ENCODE results near the gene MOGAT2.
"Not testable (repeated sequence)": the region's sequence is repeated elsewhere in the genome, so short reads cannot be mapped to it uniquely, and the experiment has no call there.

MOGAT2 gene

DNA sequence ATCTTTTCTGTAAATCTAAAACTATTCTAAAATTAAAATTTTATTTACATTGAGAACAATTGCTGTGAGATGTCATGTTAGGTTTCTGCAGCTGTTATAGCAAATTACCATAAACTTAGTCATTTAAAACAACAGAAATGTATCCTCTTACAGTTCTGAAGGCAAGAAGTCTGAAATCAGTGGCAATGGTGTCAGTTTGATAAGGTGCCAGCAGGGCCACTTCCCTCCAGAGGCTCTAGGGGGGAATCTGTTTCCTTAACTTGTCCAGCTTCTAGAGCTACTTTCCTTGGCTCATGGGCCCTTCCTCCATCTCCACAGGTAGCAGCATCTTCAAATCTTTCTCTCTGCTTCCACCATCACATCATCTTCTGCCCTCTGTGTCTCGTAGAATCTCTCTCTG lies 23.0 kb downstream of the MOGAT2 start:
- TF ChIP-seq, protein P1, sequence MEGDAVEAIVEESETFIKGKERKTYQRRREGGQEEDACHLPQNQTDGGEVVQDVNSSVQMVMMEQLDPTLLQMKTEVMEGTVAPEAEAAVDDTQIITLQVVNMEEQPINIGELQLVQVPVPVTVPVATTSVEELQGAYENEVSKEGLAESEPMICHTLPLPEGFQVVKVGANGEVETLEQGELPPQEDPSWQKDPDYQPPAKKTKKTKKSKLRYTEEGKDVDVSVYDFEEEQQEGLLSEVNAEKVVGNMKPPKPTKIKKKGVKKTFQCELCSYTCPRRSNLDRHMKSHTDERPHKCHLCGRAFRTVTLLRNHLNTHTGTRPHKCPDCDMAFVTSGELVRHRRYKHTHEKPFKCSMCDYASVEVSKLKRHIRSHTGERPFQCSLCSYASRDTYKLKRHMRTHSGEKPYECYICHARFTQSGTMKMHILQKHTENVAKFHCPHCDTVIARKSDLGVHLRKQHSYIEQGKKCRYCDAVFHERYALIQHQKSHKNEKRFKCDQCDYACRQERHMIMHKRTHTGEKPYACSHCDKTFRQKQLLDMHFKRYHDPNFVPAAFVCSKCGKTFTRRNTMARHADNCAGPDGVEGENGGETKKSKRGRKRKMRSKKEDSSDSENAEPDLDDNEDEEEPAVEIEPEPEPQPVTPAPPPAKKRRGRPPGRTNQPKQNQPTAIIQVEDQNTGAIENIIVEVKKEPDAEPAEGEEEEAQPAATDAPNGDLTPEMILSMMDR (conservative IDR thresholded peaks at IDR 0.05; ENCODE audit: low read length) = no peak
- no peak for DNase-seq (ENCODE audit: low read depth)
- no peak overlapping the region for H3K4me3 ChIP-seq (ENCODE audit: low read length)

DNA sequence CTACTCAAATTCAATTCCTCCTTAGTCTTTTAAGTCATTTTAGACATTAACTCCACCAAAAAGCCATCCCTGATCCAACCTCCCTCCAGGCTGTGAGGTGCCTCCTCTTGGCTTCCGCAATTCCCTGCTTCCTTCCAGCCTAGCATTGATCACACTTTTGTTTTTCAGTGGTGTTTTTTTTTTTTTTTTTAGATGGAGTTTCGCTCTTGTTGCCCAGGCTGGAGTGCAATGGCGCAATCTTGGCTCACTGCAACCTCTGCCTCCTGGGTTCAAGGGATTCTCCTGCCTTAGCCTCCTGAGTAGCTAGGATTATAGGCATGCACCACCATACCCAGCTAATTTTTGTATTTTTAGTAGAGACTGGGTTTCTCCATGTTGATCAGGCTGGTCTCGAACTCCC lies 25.5 kb downstream of the MOGAT2 start:
- not testable (repeated sequence) for DNase-seq (ENCODE audit: low read depth); H3K4me3 ChIP-seq (ENCODE audit: low read length)

DNA sequence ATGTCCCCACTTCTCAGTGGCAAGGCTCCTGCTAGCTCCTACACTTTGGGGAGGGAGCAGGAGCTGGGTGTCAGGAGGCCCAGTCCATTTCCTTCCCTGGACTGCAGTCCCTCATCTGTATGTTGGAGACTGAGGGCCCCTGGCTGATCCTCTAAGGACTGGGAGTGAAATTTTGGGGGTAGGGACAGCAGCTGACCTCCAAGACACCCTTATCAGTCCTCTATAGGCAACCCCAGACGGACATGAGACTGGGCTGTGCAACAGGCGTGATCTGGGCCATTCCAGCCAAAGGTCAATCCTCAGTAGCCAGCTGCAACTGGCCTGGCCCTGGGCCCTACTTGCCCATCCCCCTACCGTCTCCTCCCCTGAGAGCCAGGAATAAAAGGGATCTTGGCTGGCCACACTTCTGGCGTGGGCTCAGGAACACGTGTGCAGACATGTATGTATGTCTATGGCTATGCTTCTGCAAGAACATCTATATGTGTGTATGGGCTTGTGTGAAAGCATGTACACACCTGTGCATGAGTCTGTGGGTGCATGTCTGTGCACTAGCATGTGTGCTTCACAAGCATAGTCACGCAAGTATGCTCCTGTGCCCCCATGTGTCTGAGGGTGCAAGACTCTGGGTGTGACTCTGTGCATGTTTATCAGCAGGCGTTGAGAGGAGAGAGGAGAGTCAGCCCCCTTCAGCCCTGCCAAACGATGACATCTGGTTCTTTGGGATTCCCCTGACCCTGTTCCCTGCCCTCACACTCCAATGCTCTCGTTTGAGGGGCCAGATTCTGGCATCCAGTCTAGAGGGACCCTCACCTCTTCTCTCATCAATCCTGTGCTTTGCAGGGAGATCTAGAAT lies 26.3 kb downstream of the MOGAT2 start:
- TF ChIP-seq, protein P1 (conservative IDR thresholded peaks at IDR 0.05; ENCODE audit: low read length) = no peak
- no peak for DNase-seq (ENCODE audit: low read depth)
- no peak overlapping the region for H3K4me3 ChIP-seq (ENCODE audit: low read length)

DNA sequence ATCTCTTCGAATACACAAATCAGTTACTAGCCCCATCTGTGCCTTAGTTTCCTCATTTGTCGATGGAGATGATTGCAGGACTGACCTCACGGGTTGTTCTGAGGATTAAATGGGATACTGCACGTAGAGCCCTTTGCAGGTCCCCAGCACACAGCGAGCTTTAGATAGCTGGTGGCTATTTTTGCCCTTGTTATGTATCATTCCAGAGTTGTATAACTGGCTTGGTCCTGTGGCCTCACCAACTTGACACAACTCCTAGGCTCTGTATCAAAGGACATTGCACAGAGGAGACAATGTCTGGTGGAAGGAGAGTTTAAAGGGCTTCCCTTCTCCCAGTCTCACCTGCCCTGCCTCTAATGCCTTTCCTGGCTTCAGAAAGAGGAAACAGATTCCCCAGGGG lies 28.2 kb downstream of the MOGAT2 start:
- no peak for DNase-seq (ENCODE audit: low read depth)
- no peak overlapping the region for H3K4me3 ChIP-seq (ENCODE audit: low read length)
- TF ChIP-seq, protein P1 (conservative IDR thresholded peaks at IDR 0.05; ENCODE audit: low read length) = no peak

DNA sequence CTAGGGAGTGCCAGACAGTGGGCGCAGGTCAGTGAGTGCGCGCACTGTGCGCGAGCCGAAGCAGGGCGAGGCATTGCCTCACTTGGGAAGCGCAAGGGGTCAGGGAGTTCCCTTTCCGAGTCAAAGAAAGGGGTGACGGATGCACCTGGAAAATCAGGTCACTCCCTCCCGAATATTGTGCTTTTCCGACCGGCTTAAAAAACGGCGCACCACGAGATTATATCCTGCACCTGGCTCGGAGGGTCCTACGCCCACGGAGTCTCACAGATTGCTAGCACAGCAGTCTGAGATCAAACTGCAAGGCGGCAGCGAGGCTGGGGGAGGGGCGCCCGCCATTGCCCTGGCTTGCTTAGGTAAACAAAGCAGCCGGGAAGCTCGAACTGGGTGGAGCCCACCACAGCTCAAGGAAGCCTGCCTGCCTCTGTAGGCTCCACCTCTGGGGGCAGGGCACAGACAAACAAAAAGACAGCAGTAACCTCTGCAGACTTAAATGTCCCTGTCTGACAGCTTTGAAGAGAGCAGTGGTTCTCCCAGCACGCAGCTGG lies 31.2 kb downstream of the MOGAT2 start:
- not testable (repeated sequence) for DNase-seq (ENCODE audit: low read depth); H3K4me3 ChIP-seq (ENCODE audit: low read length)

DNA sequence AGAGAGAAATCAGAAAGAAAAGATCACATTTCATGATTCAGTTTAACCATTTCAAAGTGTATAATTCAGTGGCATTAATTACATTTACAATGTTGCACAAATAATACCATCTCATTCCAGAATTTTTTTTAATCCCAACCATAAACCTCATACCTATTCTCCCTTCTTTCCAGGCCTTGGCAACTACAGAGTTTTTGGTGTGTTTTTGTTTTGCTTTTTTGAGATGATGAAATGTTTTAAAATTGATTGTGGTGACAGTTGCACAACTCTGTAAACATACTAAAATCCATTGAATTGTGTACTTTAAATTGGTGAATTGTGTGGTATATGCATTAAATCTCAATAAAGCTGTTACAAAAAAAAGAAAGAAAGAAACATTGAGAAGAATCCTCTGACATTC lies 37.3 kb downstream of the MOGAT2 start:
- DNase-seq (ENCODE audit: low read depth); H3K4me3 ChIP-seq (ENCODE audit: low read length): not testable (repeated sequence)

DNA sequence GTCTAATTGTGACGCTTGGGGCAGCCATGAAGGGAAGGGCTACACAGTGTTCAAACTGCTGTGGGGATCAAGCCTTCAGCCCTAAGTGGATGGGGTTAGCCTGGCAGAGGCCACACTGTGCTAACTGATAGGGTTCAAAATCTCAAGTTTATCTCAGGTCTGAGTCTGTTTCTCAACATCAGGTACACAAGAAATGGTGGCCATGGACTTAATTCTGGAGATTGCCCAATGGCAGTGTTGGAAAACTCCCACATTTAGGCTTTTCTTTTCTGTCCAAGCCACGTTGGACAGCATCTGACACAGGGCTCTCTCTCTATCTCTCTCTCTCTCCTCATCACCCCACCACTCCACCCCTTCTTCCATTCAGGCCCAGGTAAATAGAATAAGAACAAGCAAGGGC lies 40.0 kb downstream of the MOGAT2 start:
- no peak overlapping the region for H3K4me3 ChIP-seq (ENCODE audit: low read length)
- DNase-seq (ENCODE audit: low read depth) = no peak
- TF ChIP-seq, protein P1 (conservative IDR thresholded peaks at IDR 0.05; ENCODE audit: low read length) = no peak

DNA sequence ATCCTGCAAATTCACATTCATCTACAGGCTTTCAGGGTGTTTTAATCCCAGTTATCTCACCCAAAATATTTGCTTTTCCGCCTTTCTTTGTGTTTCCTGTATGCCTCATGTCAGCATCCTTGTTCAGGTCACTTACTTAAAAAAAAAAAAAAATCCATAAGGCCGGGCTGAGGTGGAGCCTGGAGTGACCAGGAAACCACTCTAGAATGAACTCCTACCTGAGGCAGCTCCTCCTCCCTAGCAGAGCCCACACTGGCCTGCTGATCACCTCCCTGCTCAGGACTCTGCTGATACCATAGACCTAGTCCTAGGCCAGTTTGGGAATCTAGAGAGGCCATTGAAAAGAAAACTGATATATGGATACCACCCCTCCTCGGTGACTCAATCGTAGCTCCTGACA lies 42.2 kb downstream of the MOGAT2 start:
- no peak for DNase-seq (ENCODE audit: low read depth)
- TF ChIP-seq, protein P1 (conservative IDR thresholded peaks at IDR 0.05; ENCODE audit: low read length) = no peak
- H3K4me3 ChIP-seq (ENCODE audit: low read length) = no peak overlapping the region

Measured in AG10803 (cell line).